Astrocyte of the spinal cord (primary cell): ENCODE measurements around the gene HSPA1L.
"Not testable (repeated sequence)": the region's sequence is repeated elsewhere in the genome, so short reads cannot be mapped to it uniquely, and the experiment has no call there.

Source experiments
- DNase-seq: peaks from one replicate; pipeline ENCODE4 v3.0.0; 2011; ENCODE audit warnings: low read depth, low spot score
- H3K4me3 ChIP-seq: 2 replicates; pipeline ENCODE4 v1.5.1; 2011; ENCODE audit warnings: low read depth, mild to moderate bottlenecking, low read length, moderate library complexity
- CTCF ChIP-seq: IDR thresholded peaks from 2 replicates; pipeline ENCODE4 v1.5.1; 2012; ENCODE audit warnings: low read depth, mild to moderate bottlenecking, low read length, inconsistent platforms
- in situ Hi-C: cut with HindIII; loops from 2 replicates; pipeline ENCODE4 v1.10.0; 2017; ENCODE audit warnings: low sequenced_read_pairs

Gene HSPA1L

GRCh38 chr6:31795616-31796298 lies 19.3 kb downstream of the HSPA1L start, which contains the start of gene VARS1:
Gene VARS1, minus strand, starts transcription at chr6:31795752. Its CDS starts 535 bp downstream, at chr6:31795217.
- in situ Hi-C loops = no loop called here
- H3K4me3 ChIP-seq = peak within 1 kb of the TSS; percentile 69
- TF ChIP-seq CTCF = peak; percentile 81
- DNase-seq = peak; percentile 87

- peak; percentile 55 for DNase-seq
- in situ Hi-C loops = no loop called here
- TF ChIP-seq CTCF = no peak
These were observed 20.0 kb downstream of the HSPA1L start for GRCh38 chr6:31794866-31795615.

GRCh38 chr6:31794294-31794865 lies 20.7 kb downstream of the HSPA1L start:
- in situ Hi-C loops = no loop called here
- no peak for DNase-seq
- no peak for TF ChIP-seq CTCF
- peak overlapping the region; percentile 69 for H3K4me3 ChIP-seq

More at GRCh38 chr6:31794866-31795615, 20.0 kb downstream of the HSPA1L start:
- H3K4me3 ChIP-seq = peak overlapping the region; percentile 69

- in situ Hi-C loops, DNase-seq: not testable (repeated sequence)
- peak overlapping the region; percentile 69 for H3K4me3 ChIP-seq
These were observed 21.2 kb downstream of the HSPA1L start for GRCh38 chr6:31793927-31794245.

GRCh38 chr6:31792761-31793171 lies 22.3 kb downstream of the HSPA1L start:
- H3K4me3 ChIP-seq = no peak overlapping the region
- peak; percentile 50 for DNase-seq
- no peak for TF ChIP-seq CTCF
- in situ Hi-C loops = no loop called here

GRCh38 chr6:31792090-31792374 lies 23.1 kb downstream of the HSPA1L start:
- no peak overlapping the region for H3K4me3 ChIP-seq
- in situ Hi-C loops = no loop called here
- no peak for TF ChIP-seq CTCF
- no peak for DNase-seq

- TF ChIP-seq CTCF = peak; percentile 75
- no peak overlapping the region for H3K4me3 ChIP-seq
- in situ Hi-C loops = no loop called here
- DNase-seq = peak; percentile 37
These were observed 23.6 kb downstream of the HSPA1L start for GRCh38 chr6:31791324-31792089.
